RCC 7860 (cell line): Measurements from ENCODE around the gene YTHDF1.
"Not testable (repeated sequence)": the region's sequence is repeated elsewhere in the genome, so short reads cannot be mapped to it uniquely, and the experiment has no call there.

Experiments used
- DNase-seq: peaks from one replicate; pipeline ENCODE4 v3.0.0-alpha.2; 2015; ENCODE audit warnings: low spot score
- FAIRE-seq: peaks from 2 replicates; lab custom pipeline; 2012; peaks lifted over from hg19 to GRCh38; lab: Jason Lieb, UNC

YTHDF1 gene

DNA sequence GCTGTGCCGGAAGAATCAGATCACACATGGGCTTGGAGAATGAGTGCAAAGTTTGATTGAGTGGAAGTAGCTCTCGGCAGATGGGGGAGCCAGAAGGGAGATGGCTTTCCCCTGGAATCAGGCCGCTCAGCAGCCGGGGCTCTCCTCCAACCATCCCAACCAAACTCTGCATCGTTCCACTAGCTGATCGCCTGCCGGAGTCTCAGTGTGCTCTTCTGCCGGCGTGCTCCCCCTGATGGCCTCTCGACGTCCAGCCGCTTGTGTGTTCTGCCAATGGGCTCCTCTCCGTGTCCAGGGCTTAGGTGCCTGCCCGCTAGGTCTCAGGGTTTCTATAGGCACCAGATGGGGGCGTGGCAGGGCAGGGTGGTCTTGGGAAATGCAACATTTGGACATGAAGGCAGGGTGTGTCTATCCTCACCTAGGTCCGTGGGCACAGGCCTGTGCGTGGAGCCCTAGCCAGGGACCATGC lies 14.9 kb upstream of the YTHDF1 start:
- DNase-seq (no peak), FAIRE-seq (no peak)

GRCh38 chr20:63228806-63229205 lies 12.9 kb upstream of the YTHDF1 start:
- DNase-seq (no peak), FAIRE-seq (no peak)

DNA sequence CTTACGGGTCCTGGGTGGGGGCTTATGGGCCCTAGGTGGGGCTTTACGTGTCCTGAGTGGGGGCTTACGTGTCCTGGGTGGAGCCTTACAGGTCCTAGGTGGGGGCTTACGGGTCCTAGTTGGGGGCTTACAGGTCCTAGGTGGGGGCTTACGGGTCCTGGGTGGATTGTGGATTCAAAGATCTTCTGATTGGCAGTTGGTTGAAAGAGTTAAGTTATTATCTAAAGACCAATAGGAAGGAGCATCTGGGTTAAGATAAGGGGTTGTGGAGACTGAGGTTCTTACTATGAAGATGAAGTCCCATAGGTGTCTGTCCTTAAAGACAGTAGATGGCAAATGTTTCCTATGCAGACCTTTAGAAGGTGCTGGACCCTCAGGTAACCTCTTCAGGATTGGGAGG lies 11.3 kb upstream of the YTHDF1 start:
- DNase-seq (no peak), FAIRE-seq (no peak)

DNA sequence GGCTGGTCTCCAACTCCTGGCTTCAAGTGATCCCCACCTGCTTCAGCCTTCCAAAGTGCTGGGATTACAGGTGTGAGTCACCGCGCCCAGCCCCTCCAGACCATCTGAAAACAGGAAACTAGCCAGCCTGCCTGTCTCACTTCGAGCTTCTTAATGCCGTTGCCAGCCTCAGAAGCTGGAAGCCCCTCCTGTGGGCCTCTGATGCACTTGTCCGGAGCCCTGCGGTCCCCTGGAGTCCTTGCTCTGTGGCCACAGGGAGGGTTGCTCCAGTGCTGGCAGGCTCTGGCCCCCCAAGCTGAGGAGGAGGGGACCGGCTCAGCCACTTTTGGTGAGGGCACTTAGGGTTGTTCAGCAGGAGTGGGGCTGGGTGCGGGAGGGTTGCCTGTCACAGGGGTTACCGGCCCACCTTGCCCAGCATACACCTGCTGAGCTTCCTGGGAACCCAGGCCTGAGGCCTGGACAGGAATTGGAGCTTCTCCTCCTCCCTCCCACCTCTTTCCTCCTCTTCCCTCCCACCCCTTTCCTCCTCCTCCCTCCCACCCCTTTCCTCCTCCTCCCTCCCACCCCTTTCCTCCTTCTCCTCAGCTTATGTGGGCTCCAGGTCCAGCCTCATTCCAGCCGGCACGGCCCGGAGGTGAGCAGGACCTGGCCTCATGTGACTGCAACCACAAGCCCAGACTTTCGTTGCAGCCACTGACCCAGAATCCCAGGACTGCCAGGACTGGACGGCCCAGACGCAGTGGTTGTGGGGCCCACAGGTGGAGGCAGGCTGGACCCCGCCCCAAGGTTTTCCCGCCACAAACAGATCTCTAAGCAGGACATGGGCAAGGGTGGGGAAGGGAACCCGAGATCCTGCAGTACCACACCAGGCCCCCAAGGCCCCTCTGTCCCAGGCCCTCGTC lies 10.4 kb upstream of the YTHDF1 start:
- peak; percentile 19 for DNase-seq
- FAIRE-seq: no peak

DNA sequence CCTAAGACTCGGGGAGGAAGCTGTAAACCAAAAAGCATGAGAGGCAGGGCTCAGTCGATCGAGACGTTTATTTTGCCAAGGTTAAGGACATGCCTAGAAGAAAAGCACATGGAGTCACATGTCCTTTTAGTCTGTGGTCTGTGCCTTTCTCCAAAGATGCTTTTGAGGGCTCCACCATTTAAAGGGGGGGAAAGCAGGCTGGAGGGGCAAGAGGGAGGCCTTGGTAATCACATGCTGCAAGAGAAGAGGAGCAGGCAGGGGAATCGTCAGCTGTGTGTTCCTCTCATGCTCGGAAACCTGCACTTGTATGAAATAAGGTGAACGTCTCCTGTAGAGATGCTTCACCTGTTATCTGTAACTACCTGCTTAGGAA lies 9.1 kb upstream of the YTHDF1 start:
- peak; percentile 8 for DNase-seq
- FAIRE-seq: no peak

- DNase-seq (peak; percentile 90), FAIRE-seq (peak; percentile 69)
These were observed 8.6 kb upstream of the YTHDF1 start for GRCh38 chr20:63224412-63225081.

DNA sequence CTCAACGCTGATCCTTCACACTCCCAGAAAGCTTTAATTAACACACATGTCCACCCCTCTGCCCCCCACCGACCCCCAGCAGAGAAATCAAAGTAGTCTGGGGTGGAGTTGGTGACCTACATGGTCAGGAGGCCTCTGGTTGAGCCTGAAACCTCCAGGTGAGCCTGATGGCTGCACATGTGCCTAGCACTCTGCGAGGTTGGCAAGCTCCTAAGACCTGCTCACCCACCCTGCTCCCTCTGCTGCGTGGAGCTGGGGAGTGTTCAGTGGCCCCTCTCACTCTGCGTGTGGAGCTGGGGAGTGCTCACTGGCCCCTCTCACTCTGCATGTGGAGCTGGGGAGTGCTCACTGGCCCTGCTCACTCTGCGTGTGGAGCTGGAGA lies 7.9 kb upstream of the YTHDF1 start:
- DNase-seq (no peak), FAIRE-seq (no peak)

DNA sequence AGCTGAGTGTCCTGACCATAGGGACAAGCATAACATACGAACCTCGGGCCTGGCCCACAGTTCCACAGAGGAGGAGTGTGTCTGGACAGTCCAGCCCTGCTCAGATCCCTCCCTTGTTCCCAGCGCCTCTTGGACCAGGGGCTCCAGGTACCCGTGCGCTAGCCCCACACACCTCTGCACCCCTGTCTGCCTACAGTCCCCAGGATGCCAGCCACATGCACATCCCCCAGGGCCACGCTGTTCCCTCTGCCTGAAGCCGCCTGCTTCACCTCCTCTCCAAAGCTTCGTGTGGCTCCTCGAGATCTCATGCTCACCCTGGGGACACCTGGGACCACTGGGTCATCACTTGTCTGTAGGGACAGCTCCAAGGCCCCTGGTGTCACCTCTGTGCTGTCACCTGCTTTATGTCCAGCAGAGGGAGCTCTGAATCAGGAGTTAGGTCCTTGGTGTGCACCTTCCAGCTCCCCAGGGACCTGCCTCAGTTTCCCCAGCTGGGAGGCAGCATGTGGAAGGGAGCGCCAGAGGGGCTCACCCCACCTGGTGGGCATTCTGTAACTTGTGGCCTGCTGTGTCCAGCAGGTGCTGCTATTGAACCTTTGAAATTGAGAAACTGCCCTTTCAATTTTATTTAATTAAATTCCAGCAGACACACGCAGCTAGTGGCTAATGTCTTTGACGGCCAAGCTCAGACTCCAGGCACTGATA lies 7.3 kb upstream of the YTHDF1 start:
- DNase-seq (peak; percentile 38), FAIRE-seq (no peak)

GRCh38 chr20:63222541-63222940 lies 6.6 kb upstream of the YTHDF1 start:
- DNase-seq: no peak
- FAIRE-seq: no peak

GRCh38 chr20:63221400-63222053 lies 5.6 kb upstream of the YTHDF1 start:
- not testable (repeated sequence) for DNase-seq, FAIRE-seq

DNA sequence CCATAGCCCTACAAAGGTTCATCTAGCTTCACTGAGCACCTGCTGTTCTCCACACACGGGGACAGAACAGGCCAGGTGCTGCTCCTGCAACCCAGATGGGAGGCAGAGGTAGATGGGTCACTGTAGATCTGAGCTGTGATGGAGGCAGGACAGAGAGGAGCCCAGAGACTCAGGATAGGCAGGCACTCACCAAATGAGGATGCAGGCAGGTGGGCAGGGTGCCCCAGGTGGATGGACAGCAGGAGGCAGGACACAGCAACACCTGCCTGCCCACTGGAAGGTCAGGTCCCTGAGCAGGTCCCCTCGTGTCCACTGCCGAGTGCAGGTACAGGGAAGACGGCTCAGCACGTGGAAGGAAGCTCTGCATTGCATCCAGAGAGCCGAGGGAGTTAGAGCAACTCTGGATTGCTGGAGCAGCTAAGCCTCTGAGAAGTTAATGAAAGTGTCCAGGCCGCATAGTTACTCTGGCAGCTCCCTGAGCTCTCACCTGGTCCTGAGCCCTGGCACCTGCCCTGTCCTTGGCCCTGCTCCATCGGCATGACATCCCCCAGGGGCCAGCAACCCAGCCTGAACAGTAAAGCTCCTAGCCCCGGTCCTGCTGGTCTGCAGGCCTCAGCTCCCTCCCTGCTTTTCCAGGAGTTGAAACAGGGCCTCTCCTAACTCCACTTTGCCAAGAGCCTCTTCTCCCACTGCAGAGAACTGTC lies 4.9 kb upstream of the YTHDF1 start:
- DNase-seq (no peak), FAIRE-seq (no peak)

DNA sequence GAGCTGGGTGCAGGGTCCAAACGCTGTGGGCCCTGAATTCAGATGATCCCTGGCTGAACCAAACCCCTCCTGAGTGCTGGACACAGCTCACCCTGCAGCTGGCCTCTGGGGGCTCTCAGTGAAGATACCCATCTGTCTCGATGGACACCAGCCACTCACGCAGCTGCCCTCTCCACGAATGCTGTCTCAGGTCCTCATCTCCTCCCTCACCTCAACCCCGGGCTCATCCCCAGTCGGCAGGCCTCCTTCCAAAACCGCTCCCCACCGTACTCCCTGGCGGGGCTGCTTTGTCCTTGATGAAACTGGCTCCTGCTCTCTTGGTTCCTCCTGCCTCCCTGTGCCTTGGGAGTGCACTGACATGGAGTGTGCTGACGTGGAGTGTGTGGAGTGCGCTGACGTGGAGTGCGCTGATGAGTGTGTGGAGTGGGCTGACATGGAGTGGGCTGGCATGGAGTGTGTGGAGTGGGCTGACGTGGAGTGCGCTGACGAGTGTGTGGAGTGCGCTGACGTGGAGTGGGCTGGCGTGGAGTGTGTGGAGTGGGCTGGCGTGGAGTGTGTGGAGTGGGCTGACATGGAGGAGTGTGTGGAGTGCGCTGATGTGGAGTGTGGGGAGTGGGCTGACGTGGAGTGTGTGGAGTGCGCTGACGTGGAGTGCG lies 4.1 kb upstream of the YTHDF1 start:
- no peak for FAIRE-seq

DNA sequence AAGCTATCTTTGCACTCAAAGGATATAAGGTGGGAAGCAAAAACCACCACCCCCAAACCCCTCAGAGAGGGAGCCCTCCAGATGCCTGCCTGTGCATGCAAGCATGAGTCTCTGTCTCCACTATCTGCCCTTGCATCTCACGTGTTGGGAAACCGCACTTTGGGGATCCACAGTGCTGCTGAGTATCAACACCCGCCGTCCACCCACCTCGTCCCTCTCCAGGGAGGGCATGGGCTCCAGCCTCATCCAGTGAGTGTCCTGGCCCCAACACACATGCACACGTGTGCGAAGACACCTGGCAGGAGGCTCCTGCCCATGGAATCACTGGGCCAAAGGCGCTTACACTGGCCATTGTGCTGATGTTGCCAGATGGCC lies 3.5 kb upstream of the YTHDF1 start:
- FAIRE-seq (no peak), DNase-seq (no peak)

More for the DNA sequence above, 4.1 kb upstream of the YTHDF1 start:
- DNase-seq: no peak

- FAIRE-seq (no peak), DNase-seq (no peak)
These were observed 2.9 kb upstream of the YTHDF1 start for GRCh38 chr20:63218701-63219446.

GRCh38 chr20:63217706-63218105 lies 1.8 kb upstream of the YTHDF1 start:
- DNase-seq: no peak
- no peak for FAIRE-seq

DNA sequence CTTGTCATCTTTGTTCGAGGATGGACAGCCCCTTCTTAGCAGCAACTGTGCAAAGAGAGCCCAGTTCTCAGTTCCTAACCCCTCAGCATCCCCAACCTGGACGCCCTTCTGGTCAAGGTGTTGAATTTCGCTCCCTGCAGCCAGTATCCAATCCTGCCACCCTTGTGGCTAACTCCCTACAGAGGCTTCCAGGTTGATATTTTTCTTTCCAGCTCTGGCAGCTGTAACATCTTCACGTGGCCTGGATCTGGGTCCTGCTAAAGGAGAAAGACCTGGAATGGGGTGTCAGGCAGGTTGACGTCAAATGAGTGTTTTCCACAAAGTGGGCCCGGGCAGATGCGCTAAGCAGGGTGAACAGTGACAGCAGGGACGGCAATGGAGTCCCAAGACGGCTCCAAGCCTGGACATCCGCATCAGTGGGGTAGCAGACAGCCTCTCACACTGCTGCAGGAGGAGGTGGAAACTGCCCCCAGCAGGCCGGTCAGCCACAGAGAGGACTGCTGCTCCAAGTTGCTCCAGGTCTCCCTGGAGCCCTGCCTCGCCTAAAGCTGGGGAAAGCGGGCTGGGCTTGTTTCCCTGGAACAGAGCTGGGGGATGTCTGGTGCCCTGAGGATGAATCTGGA lies 1.0 kb upstream of the YTHDF1 start:
- DNase-seq (no peak), FAIRE-seq (no peak)

- DNase-seq (peak; percentile 54), FAIRE-seq (no peak)
These were observed 560 bp downstream of the YTHDF1 start for GRCh38 chr20:63215101-63216040.

- DNase-seq (no peak), FAIRE-seq (no peak)
These were observed 1.4 kb downstream of the YTHDF1 start for GRCh38 chr20:63214514-63214913.
